ENCODE data around the gene FANCI. TPM values are rescaled to one million over a fixed set of nuclear protein-coding genes. Genes with fewer than 3 reads are reported as not detected.

FANCI gene
- total and polyA plus RNA-seq, 10 donors, result 4.4 to 19.4 (median 13.7) TPM

- no peak for TF ChIP-seq POLR2AphosphoS5 (IDR thresholded peaks at IDR 0.05)
- no peak for TF ChIP-seq POLR2A (IDR thresholded peaks at IDR 0.05)
- no peak for TF ChIP-seq CTCF (IDR thresholded peaks at IDR 0.05 in 8 of 11, conservative IDR thresholded peaks at IDR 0.05 in 3 of 11)
These were observed 90.3 kb downstream of the FANCI start for GRCh38 chr15:89333959-89334509.

GRCh38 chr15:89334510-89335297 lies 90.9 kb downstream of the FANCI start, which contains the start of gene POLG:
Gene POLG, minus strand, starts transcription at chr15:89334824. Its CDS starts 1,070 bp downstream, at chr15:89333754.
- peak; percentile 22 to 93 (median 92) for TF ChIP-seq POLR2A (IDR thresholded peaks at IDR 0.05)
- TF ChIP-seq CTCF (IDR thresholded peaks at IDR 0.05 in 8 of 11, conservative IDR thresholded peaks at IDR 0.05 in 3 of 11), result peak in 3 of 11 experiments; percentile 6 to 45 (median 25)
- TF ChIP-seq POLR2AphosphoS5 (IDR thresholded peaks at IDR 0.05), result peak; percentile 99
- peak within 1 kb of the TSS; percentile 78 to 95 (median 84) for H3K4me3 ChIP-seq
- intact Hi-C loops (cut with DNase I; ENCODE audit: low total_unique reads), result no loop called here
- no peaks in the 10 kb centered on the region for H3K27me3 ChIP-seq (replicated peaks in 1 of 7)
- H3K27ac ChIP-seq, result peak within 1 kb of the TSS; percentile 80 to 98 (median 96)
- peaks cover 0 to 39% (median 33%) of the 10 kb centered on the region in 6 donors for H3K36me3 ChIP-seq
- H3K4me1 ChIP-seq, result peaks cover 40 to 58% (median 52%) of the 10 kb centered on the region in 6 donors
- peak; percentile 100 for DNase-seq
- 0% methylated on average over 21 to 85 of the region's 85 CpGs for WGBS, 5 donors
- no peaks in the 10 kb centered on the region for H3K9me3 ChIP-seq

More at GRCh38 chr15:89333959-89334509, 90.3 kb downstream of the FANCI start:
- intact Hi-C loops (cut with DNase I; ENCODE audit: low total_unique reads), result no loop called here
- DNase-seq, result no peak
- Histone ChIP-seq H3K36me3 (peaks cover 0 to 46% (median 40%) of the 10 kb centered on the region in 6 donors), H3K4me3 (peak overlapping the region; percentile 78 to 95 (median 84)), H3K27me3 (replicated peaks in 1 of 7) (no peaks in the 10 kb centered on the region), H3K9me3 (no peaks in the 10 kb centered on the region), H3K27ac (peak overlapping the region; percentile 80 to 98 (median 96)), H3K4me1 (peaks cover 46 to 65% (median 58%) of the 10 kb centered on the region in 6 donors)
- 2 to 5% (median 3%) methylated on average over 16 to 43 of the region's 43 CpGs for WGBS, 5 donors

GRCh38 chr15:89335298-89336041 lies 91.7 kb downstream of the FANCI start:
- no peak for TF ChIP-seq POLR2AphosphoS5 (IDR thresholded peaks at IDR 0.05)
- TF ChIP-seq CTCF (IDR thresholded peaks at IDR 0.05 in 8 of 11, conservative IDR thresholded peaks at IDR 0.05 in 3 of 11), result no peak
- TF ChIP-seq POLR2A (IDR thresholded peaks at IDR 0.05), result no peak
- H3K4me3 ChIP-seq, result peak overlapping the region; percentile 43 to 88 (median 80)
- no peak for DNase-seq
- 5 to 13% (median 7%) methylated on average over 33 to 40 of the region's 40 CpGs for WGBS, 5 donors
- peak overlapping the region; percentile 61 to 98 (median 96) for H3K27ac ChIP-seq
- peaks cover 32 to 51% (median 44%) of the 10 kb centered on the region in 6 donors for H3K4me1 ChIP-seq
- peaks cover 0 to 31% (median 26%) of the 10 kb centered on the region in 6 donors for H3K36me3 ChIP-seq
- H3K27me3 ChIP-seq (replicated peaks in 1 of 7), result no peaks in the 10 kb centered on the region
- H3K9me3 ChIP-seq, result no peaks in the 10 kb centered on the region
- intact Hi-C loops (cut with DNase I; ENCODE audit: low total_unique reads), result no loop called here
